Measurements from ENCODE around the gene APOB.

The APOB gene

DNA sequence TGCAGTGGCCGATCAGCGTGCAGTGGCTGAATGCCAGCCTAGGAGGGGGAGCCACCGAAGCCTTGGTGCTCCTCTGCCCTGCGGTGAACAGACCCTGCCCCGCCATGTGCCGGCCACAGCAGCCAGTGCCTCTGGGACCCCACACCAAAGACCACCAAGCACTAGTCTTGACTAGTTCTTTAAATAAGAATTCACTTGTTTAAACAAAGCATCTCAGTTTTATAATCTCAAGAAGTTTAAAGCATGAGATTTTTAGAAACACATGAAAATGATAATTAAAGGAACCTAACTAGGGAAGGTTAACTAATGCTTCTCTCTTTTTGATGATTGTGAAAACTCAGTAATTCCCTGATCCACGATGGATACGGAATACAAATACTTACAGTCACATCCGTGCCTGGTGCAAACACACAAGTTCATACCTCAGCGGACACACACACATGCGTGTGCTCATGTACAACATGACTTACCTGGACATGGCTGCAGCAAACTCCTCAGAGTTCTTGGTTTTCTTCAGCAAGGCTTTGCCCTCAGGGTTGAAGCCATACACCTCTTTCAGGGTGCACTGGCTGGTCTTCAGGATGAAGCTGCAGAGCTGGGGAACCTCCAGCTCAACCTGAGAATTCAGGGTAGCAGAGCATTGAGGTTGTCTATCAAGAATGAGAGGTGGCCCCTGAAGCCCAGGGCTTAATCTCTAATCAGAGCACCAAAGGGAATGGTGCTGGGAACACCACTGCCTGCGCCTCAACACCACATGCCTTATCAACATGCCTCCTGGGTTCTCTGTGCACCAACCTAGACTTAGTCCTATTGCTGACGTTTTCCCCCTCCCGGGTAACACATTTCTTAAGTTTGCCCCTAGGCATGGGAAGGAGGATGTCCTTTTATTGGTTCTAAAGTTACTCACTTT is 3.1 kb downstream of the APOB start:
- Histone ChIP-seq H3K36me3 (no peaks in the 10 kb centered on the region), H3K4me2 (no peak overlapping the region), H3K4me1 (peaks cover 0 to 6% (median 0%) of the 10 kb centered on the region in 10 experiments; a peak in 2 of 20 replicates), H3K4me3 (no peak overlapping the region), H3K9me3 (replicated peaks in 1 of 11) (no peaks in the 10 kb centered on the region), H3K27ac (no peak overlapping the region), H4K20me1 (peaks cover 0 to 17% (median 0%) of the 10 kb centered on the region in 11 experiments; a peak in 3 of 22 replicates), H3K9ac (no peak overlapping the region), H3K27me3 (peaks cover 14 to 26% (median 21%) of the 10 kb centered on the region in 11 experiments; a peak in 21 of 22 replicates)
- no peak for TF ChIP-seq Cebpa-rat (IDR thresholded peaks at IDR 0.05)

DNA sequence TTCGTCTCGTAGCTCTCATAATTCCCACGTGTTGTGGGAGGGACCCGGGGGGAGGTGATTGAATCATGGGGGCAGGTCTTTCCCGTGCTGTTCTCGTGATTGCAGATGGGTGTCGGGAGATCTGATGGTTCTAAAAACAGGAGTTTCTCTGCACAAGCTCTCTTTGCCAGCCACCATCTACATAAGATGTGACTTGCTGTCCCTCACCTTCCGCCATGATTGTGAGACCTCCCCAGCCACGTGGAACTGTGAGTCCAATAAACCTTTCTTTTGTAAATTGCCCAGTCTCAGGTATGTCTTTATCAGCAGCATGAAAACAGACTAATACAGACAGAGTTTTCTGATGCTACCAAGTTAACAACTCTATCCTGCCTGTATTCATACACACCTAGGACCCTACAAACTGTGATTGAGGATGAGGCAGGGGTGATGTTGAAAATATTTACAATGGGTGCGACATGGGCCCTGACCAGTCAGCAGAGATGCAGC is 3.9 kb downstream of the APOB start:
- no peak overlapping the region for H3K9ac ChIP-seq
- H3K4me2 ChIP-seq: no peak overlapping the region
- TF ChIP-seq Cebpa-rat (IDR thresholded peaks at IDR 0.05): no peak
- H3K4me3 ChIP-seq: no peak overlapping the region
- H3K36me3 ChIP-seq: no peaks in the 10 kb centered on the region
- peaks cover 14 to 22% (median 21%) of the 10 kb centered on the region in 11 experiments; a peak in 21 of 22 replicates for H3K27me3 ChIP-seq
- H3K27ac ChIP-seq: no peak overlapping the region
- no peaks in the 10 kb centered on the region for H3K9me3 ChIP-seq (replicated peaks in 1 of 11)
- peaks cover 0 to 6% (median 0%) of the 10 kb centered on the region in 10 experiments; a peak in 2 of 20 replicates for H3K4me1 ChIP-seq
- peaks cover 0 to 17% (median 0%) of the 10 kb centered on the region in 11 experiments; a peak in 3 of 22 replicates for H4K20me1 ChIP-seq

DNA sequence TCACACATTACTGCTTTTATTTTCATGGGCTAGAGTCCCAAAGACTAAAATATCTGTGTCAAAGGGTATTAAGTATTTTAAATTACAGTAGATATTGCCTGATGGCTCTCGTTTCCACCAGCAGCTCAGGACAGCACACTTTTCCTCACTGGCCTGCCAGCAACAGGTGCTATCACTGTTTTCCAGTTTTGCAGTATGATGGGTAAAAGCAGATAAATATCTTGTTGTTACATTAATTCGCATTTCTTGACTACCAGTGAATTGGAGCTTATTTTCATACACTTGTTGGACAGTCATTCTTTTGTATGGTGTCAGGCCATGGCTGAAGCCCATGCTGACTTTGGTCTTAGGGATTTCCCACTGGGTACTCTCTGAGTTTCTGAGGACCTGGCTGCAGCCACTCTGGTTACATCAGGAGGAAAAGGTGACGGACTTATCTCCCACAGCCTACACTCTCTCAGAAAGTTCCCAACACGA is 4.8 kb downstream of the APOB start:
- Histone ChIP-seq H3K27me3 (peaks cover 9 to 13% (median 12%) of the 10 kb centered on the region in 11 experiments; a peak in 21 of 22 replicates), H3K9me3 (replicated peaks in 1 of 11) (no peaks in the 10 kb centered on the region), H3K4me3 (no peak overlapping the region), H3K9ac (no peak overlapping the region), H3K4me1 (no peaks in the 10 kb centered on the region), H3K36me3 (no peaks in the 10 kb centered on the region), H4K20me1 (peaks cover 0 to 8% (median 0%) of the 10 kb centered on the region in 11 experiments; a peak in 3 of 22 replicates), H3K4me2 (no peak overlapping the region), H3K27ac (no peak overlapping the region)
- no peak for TF ChIP-seq Cebpa-rat (IDR thresholded peaks at IDR 0.05)

DNA sequence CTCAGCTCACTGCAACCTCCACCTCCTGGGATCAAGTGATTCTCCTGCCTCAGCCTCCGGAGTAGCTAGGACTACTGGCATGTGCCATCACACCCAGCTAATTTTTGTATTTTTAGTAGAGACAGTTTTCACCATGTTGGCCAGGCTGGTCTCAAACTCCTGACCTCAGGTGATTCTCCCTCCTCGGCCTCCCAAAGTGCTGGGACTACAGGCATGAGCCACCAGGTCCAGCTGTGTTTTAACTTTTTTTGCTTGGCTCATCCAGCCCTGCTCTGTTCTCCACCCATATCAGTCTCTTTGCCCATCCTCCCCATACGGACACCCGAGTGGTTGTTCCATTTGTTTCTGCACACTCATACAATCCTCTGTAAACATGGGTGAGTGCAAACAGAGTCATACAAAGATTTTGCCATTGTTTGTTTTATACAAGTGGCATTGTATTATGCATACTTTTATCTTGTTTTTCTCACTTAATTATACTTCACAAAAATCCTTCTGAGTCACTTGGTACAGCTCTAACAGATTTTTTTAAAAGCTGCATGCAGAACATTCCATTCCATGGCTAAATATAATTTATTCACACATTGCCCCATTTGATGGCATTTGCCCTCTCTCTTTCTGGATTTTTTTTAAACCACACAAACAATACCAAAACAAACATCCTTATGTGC is 5.3 kb downstream of the APOB start:
- Histone ChIP-seq H3K4me2 (no peak overlapping the region), H3K4me1 (no peaks in the 10 kb centered on the region), H3K27ac (no peak overlapping the region), H3K27me3 (peaks cover 4 to 7% (median 6%) of the 10 kb centered on the region in 11 experiments; a peak in 21 of 22 replicates), H3K36me3 (no peaks in the 10 kb centered on the region), H4K20me1 (peaks cover 0 to 2% (median 0%) of the 10 kb centered on the region in 11 experiments; a peak in 2 of 22 replicates), H3K9me3 (replicated peaks in 1 of 11) (no peaks in the 10 kb centered on the region), H3K4me3 (no peak overlapping the region), H3K9ac (no peak overlapping the region)
- no peak for TF ChIP-seq Cebpa-rat (IDR thresholded peaks at IDR 0.05)

DNA sequence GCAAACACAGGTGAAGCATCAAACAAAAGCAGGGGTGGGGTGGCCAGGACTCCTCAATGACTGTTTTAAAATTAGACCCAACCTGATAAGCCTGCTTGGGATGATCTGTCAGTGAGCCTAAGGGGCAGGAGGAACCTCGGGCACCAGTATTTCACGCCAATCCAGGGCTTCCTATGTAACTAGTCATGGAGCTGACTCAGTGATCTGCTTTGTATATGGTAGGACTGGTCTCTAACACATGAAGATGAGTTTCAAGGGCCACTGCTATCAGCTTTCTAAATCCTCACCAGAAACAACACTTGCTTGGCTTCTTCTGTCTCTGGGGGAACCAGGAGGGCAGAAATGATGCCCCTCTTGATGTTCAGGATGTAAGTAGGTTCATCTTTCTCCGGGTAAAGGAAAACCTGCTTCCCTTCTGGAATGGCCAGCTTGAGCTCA is 6.2 kb downstream of the APOB start:
- no peak overlapping the region for H3K4me2 ChIP-seq
- H4K20me1 ChIP-seq: no peaks in the 10 kb centered on the region
- no peaks in the 10 kb centered on the region for H3K27me3 ChIP-seq
- H3K36me3 ChIP-seq: no peaks in the 10 kb centered on the region
- TF ChIP-seq Cebpa-rat (IDR thresholded peaks at IDR 0.05): no peak
- no peak overlapping the region for H3K9ac ChIP-seq
- no peaks in the 10 kb centered on the region for H3K9me3 ChIP-seq (replicated peaks in 1 of 11)
- no peaks in the 10 kb centered on the region for H3K4me1 ChIP-seq
- no peak overlapping the region for H3K27ac ChIP-seq
- H3K4me3 ChIP-seq: no peak overlapping the region

DNA sequence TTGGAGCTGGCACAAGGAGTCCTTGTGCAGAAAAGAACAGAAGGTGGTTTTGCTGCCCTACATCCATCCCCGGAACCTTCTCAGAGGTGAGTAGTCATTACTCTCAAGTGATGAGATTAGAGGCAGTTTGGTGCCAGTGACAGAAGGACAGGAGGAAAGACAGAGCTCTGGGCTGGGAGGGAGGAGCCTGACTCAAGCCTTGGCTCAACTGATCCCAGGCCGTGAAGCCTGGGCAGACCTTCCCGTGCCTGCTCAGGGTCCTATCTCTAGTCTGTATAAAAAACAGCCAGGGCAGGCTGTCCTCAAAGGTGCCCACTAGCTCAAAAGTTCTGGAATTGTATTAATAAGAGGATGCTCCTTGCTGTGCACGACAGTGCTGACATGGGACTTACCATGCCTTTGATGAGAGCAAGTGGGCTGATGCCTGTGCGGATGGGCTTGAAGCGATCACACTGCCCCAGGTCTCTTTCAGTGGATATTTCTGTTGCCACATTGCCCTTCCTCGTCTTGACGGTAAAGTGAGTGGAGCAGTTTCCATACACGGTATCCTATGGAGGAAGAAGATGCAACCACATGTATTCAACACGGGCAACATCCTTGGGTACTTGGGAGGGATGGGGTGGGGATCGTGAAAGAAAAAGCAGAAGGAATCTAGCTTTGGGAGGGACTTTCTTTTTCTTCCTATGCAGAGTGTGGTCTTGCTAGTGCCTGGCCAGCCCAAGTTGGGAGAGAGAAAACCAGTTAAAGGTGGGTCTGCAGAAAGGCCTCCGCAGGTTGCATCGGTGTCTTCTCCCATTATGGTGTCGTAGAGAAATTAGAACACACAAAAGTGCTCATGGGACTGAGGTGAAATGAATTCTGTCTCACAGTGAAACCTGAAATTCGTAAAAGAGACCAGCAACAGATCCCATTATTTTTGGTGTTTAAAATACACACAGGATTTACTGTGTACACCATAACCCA is 6.9 kb downstream of the APOB start:
- H3K4me1 ChIP-seq: no peaks in the 10 kb centered on the region
- no peak overlapping the region for H3K27ac ChIP-seq
- no peaks in the 10 kb centered on the region for H3K27me3 ChIP-seq
- H3K36me3 ChIP-seq: no peaks in the 10 kb centered on the region
- H3K4me3 ChIP-seq: no peak overlapping the region
- no peak overlapping the region for H3K9ac ChIP-seq
- TF ChIP-seq Cebpa-rat (IDR thresholded peaks at IDR 0.05): no peak
- H3K9me3 ChIP-seq (replicated peaks in 1 of 11): no peaks in the 10 kb centered on the region
- H4K20me1 ChIP-seq: no peaks in the 10 kb centered on the region
- H3K4me2 ChIP-seq: no peak overlapping the region

DNA sequence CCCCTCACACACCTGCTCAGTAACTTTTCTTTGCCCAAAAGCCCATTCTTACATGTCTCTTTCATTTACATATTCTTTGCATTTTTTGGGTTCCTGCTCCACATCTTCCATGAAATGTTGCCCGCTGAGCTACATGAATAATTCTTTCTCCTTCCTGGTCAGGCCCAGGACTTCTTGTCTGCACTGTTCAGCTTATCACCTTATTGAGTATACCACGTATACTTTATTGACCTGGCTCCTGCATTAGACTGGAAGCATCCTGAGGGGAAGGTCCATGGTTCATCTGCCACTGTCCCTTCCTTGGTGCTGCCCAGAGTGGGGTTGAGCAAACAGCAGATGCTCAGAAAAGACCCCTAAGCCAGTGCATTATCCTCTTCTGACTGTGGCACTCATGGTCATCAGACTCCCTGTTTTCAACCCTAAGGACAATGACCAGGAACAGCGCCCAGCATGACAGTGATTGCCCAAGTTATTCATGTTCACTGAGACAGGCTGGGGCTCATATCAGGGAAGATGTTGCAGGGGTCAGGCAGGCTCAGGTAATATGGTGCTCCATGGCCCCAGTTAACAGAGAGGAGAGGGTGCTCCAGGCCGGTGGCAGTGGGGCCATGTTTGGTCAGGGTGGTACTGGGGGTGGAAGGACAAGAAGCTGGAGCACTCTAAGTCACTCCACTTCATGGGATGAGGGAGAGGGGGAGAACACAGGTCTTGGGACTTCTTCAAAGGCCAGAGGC is 7.7 kb downstream of the APOB start:
- no peaks in the 10 kb centered on the region for H4K20me1 ChIP-seq
- H3K9ac ChIP-seq: no peak overlapping the region
- no peak overlapping the region for H3K27ac ChIP-seq
- no peak overlapping the region for H3K4me3 ChIP-seq
- H3K36me3 ChIP-seq: no peaks in the 10 kb centered on the region
- H3K4me2 ChIP-seq: no peak overlapping the region
- H3K27me3 ChIP-seq: no peaks in the 10 kb centered on the region
- H3K9me3 ChIP-seq (replicated peaks in 1 of 11): no peaks in the 10 kb centered on the region
- no peak for TF ChIP-seq Cebpa-rat (IDR thresholded peaks at IDR 0.05)
- no peaks in the 10 kb centered on the region for H3K4me1 ChIP-seq

All from BLaER1 treated with 17β-estradiol and CSF1 and Interleukin-3, amounts not matched to agents 10 nM and 100 nM (cell line).